HEK293 (cell line): ENCODE data around the gene RGSL1.

Experiments used
- CTCF ChIA-PET: fragments of 350-600 bp; formaldehyde crosslinking; extraction: SDS; loops from one replicate; lab custom pipeline; 2021; ENCODE audit warnings: antibody characterized with exemption; lab: Yijun Ruan, JAX
- POLR2A ChIA-PET: fragments of 300-600 bp; formaldehyde crosslinking; extraction: SDS; loops from one replicate; lab custom pipeline; 2020; ENCODE audit warnings: antibody characterized with exemption, inconsistent platforms; lab: Yijun Ruan, JAX
- H3K27ac ChIP-seq: fragments of 200-500 bp; sonication (Bioruptor generic); 2 replicates; pipeline ENCODE4 v1.5.1; 2014; ENCODE audit warnings: low read depth, low read length, control low read depth, inconsistent platforms; ENCODE audit errors: extremely low read depth
- H3K36me3 ChIP-seq, 2 experiments: fragments of 200-500 bp in 1 of 2; sonication (Bioruptor generic) in 1 of 2; 1 replicate in 1 of 2; 2 replicates in 1 of 2; pipeline ENCODE4 v1.5.1; 2014 to 2017; ENCODE audit warnings: inconsistent platforms in 2 of 2, low read length in 2 of 2; ENCODE audit not compliant: control insufficient read depth in 2 of 2, insufficient read depth in 1 of 2
- H3K4me1 ChIP-seq: fragments of 200-500 bp; sonication (Bioruptor generic); 2 replicates; pipeline ENCODE4 v1.5.1; 2014; ENCODE audit warnings: mild to moderate bottlenecking, low read length, inconsistent platforms; ENCODE audit not compliant: control insufficient read depth, insufficient read depth
- H3K4me3 ChIP-seq: 2 replicates; pipeline ENCODE4 v1.5.1; 2011; ENCODE audit warnings: low read depth, mild to moderate bottlenecking, control low read depth, low read length, moderate library complexity
- H3K9me3 ChIP-seq: fragments of 200-500 bp; sonication (Bioruptor generic); 2 replicates; pipeline ENCODE4 v1.5.1; 2014; ENCODE audit warnings: low read depth, low read length, inconsistent platforms; ENCODE audit not compliant: control insufficient read depth, insufficient read depth
- HOXC10 ChIP-seq: sonication (generic); formaldehyde crosslinking; IDR thresholded peaks from 2 replicates; pipeline ENCODE4 v1.8.1; 2023; ENCODE audit warnings: mild to moderate bottlenecking, missing genetic modification reagents
- KLF9 ChIP-seq: fragments of 450-650 bp; formaldehyde crosslinking; IDR thresholded peaks from 2 replicates; pipeline ENCODE4 v1.5.1; 2016; ENCODE audit warnings: missing biosample characterization, missing genetic modification characterization, low read depth
- MYNN ChIP-seq: fragments of 450-650 bp; formaldehyde crosslinking; IDR thresholded peaks from 2 replicates; pipeline ENCODE4 v1.5.1; 2016; ENCODE audit warnings: missing biosample characterization, missing genetic modification characterization, borderline replicate concordance
- PRDM4 ChIP-seq: fragments of 450-650 bp; formaldehyde crosslinking; IDR thresholded peaks from 2 replicates; pipeline ENCODE4 v1.5.1; 2017; ENCODE audit warnings: missing biosample characterization, missing genetic modification characterization
- RBAK ChIP-seq: fragments of 450-650 bp; formaldehyde crosslinking; IDR thresholded peaks from 2 replicates; pipeline ENCODE4 v1.5.1; 2016; ENCODE audit warnings: missing biosample characterization, missing genetic modification characterization
- REST ChIP-seq: fragments of 450-650 bp; formaldehyde crosslinking; IDR thresholded peaks from 2 replicates; pipeline ENCODE4 v1.5.1; 2016; ENCODE audit warnings: missing biosample characterization, missing genetic modification characterization
- SALL2 ChIP-seq: fragments of 450-650 bp; formaldehyde crosslinking; IDR thresholded peaks from 2 replicates; pipeline ENCODE4 v1.5.0; 2017; ENCODE audit warnings: missing biosample characterization, mild to moderate bottlenecking, missing genetic modification characterization, borderline replicate concordance
- SP2 ChIP-seq: fragments of 450-650 bp; formaldehyde crosslinking; IDR thresholded peaks from 2 replicates; pipeline ENCODE4 v1.5.1; 2016; ENCODE audit warnings: missing biosample characterization, missing genetic modification characterization
- ZBTB48 ChIP-seq: fragments of 450-650 bp; formaldehyde crosslinking; IDR thresholded peaks from 2 replicates; pipeline ENCODE4 v1.5.1; 2016; ENCODE audit warnings: missing biosample characterization, missing genetic modification characterization
- ZBTB8A ChIP-seq: fragments of 450-650 bp; formaldehyde crosslinking; IDR thresholded peaks from 2 replicates; pipeline ENCODE4 v1.5.1; 2016; ENCODE audit warnings: missing biosample characterization, missing genetic modification characterization
- ZEB2 ChIP-seq: fragments of 450-650 bp; formaldehyde crosslinking; IDR thresholded peaks from 2 replicates; pipeline ENCODE4 v1.5.1; 2016; ENCODE audit warnings: missing biosample characterization, missing genetic modification characterization
- ZNF114 ChIP-seq: fragments of 450-650 bp; formaldehyde crosslinking; IDR thresholded peaks from 2 replicates; pipeline ENCODE4 v1.5.0; 2017; ENCODE audit warnings: missing biosample characterization, missing genetic modification characterization
- ZNF148 ChIP-seq: fragments of 450-650 bp; formaldehyde crosslinking; IDR thresholded peaks from 2 replicates; pipeline ENCODE4 v1.5.0; 2017; ENCODE audit warnings: missing biosample characterization, missing genetic modification characterization, borderline replicate concordance
- ZNF292 ChIP-seq: fragments of 450-650 bp; formaldehyde crosslinking; IDR thresholded peaks from 2 replicates; pipeline ENCODE4 v1.5.1; 2016; ENCODE audit warnings: low read depth, missing biosample characterization, missing genetic modification characterization, borderline replicate concordance
- ZNF311 ChIP-seq: fragments of 450-650 bp; formaldehyde crosslinking; IDR thresholded peaks from 2 replicates; pipeline ENCODE4 v1.5.1; 2017; ENCODE audit warnings: missing biosample characterization, missing genetic modification characterization, borderline replicate concordance
- ZNF449 ChIP-seq: fragments of 450-650 bp; formaldehyde crosslinking; IDR thresholded peaks from 2 replicates; pipeline ENCODE4 v1.5.1; 2017; ENCODE audit warnings: missing biosample characterization, mild to moderate bottlenecking, missing genetic modification characterization, moderate library complexity
- ZNF501 ChIP-seq: fragments of 450-650 bp; formaldehyde crosslinking; IDR thresholded peaks from 2 replicates; pipeline ENCODE4 v1.5.1; 2016; ENCODE audit warnings: missing biosample characterization, missing genetic modification characterization
- ZNF521 ChIP-seq: fragments of 450-650 bp; formaldehyde crosslinking; IDR thresholded peaks from 2 replicates; pipeline ENCODE4 v1.5.1; 2017; ENCODE audit warnings: missing biosample characterization, mild to moderate bottlenecking, missing genetic modification characterization
- ZNF558 ChIP-seq: fragments of 450-650 bp; formaldehyde crosslinking; IDR thresholded peaks from 2 replicates; pipeline ENCODE4 v1.5.1; 2016; ENCODE audit warnings: missing biosample characterization, missing genetic modification characterization
- ZNF585B ChIP-seq: fragments of 450-650 bp; formaldehyde crosslinking; IDR thresholded peaks from 2 replicates; pipeline ENCODE4 v1.5.1; 2016; ENCODE audit warnings: missing biosample characterization, missing genetic modification characterization
- ZNF596 ChIP-seq: fragments of 450-650 bp; IDR thresholded peaks from 2 replicates; pipeline ENCODE4 v1.5.0; 2018; ENCODE audit warnings: missing biosample characterization, mild to moderate bottlenecking, missing genetic modification characterization, moderate library complexity
- ZNF623 ChIP-seq: fragments of 450-650 bp; formaldehyde crosslinking; IDR thresholded peaks from 2 replicates; pipeline ENCODE4 v1.5.1; 2016; ENCODE audit warnings: missing biosample characterization, missing genetic modification characterization
- ZNF658 ChIP-seq: fragments of 450-650 bp; formaldehyde crosslinking; IDR thresholded peaks from 2 replicates; pipeline ENCODE4; 2016; ENCODE audit warnings: missing biosample characterization, missing genetic modification characterization
- ZNF677 ChIP-seq: fragments of 450-650 bp; IDR thresholded peaks from 2 replicates; pipeline ENCODE4 v1.5.0; 2018; ENCODE audit warnings: missing biosample characterization, mild to moderate bottlenecking, missing genetic modification characterization, moderate library complexity
- ZNF704 ChIP-seq: fragments of 450-650 bp; formaldehyde crosslinking; IDR thresholded peaks from 2 replicates; pipeline ENCODE4 v1.5.1; 2016; ENCODE audit warnings: missing biosample characterization, missing genetic modification characterization
- ZNF747 ChIP-seq: fragments of 450-650 bp; formaldehyde crosslinking; IDR thresholded peaks from 2 replicates; pipeline ENCODE4 v1.5.1; 2016; ENCODE audit warnings: missing biosample characterization, missing genetic modification characterization

Gene RGSL1

GRCh38 chr1:182447660-182448059, 2.3 kb upstream of the RGSL1 start:
- POLR2A ChIA-PET, result interaction anchor here (0.8 kb wide), 1 partner anchor 335 kb away, joined by 3 read pairs; no protein-coding TSS in a partner anchor
- CTCF ChIA-PET, result interaction anchor here (0.6 to 1.6 kb wide), 5 partner anchors 124 to 363 kb away, joined by 3 to 9 read pairs (median 6); no protein-coding TSS in a partner anchor
- no peak for TF ChIP-seq ZNF114 (tag by site-specific recombination)
- TF ChIP-seq ZNF501 (tag by site-specific recombination), result no peak
- no peak for TF ChIP-seq ZBTB8A (tag by site-specific recombination)
- TF ChIP-seq ZNF449 (tag by site-specific recombination), result no peak
- TF ChIP-seq ZBTB48 (tag by site-specific recombination), result no peak
- no peak for TF ChIP-seq PRDM4
- no peak for TF ChIP-seq ZNF704
- no peak for TF ChIP-seq ZEB2 (tag by site-specific recombination)
- TF ChIP-seq ZNF658 (tag by site-specific recombination), result no peak
- no peak for TF ChIP-seq REST
- TF ChIP-seq ZNF677, result no peak
- no peak for TF ChIP-seq ZNF521 (tag by site-specific recombination)
- no peak for TF ChIP-seq ZNF596 (tag by site-specific recombination)
- TF ChIP-seq HOXC10 (CRISPR knock-in tag), result no peak
- TF ChIP-seq ZNF292, result no peak
- H3K36me3 ChIP-seq, result no peaks in the 10 kb centered on the region
- no peak overlapping the region for H3K27ac ChIP-seq
- no peaks in the 10 kb centered on the region for H3K9me3 ChIP-seq
- H3K4me1 ChIP-seq, result no peaks in the 10 kb centered on the region
- H3K4me3 ChIP-seq, result no peak overlapping the region

GRCh38 chr1:182453631-182454030, 3.7 kb downstream of the RGSL1 start:
- H3K9me3 ChIP-seq, result no peaks in the 10 kb centered on the region
- no peaks in the 10 kb centered on the region for H3K36me3 ChIP-seq
- ChIA-PET POLR2A (no interaction called here), CTCF (no interaction called here)
- no peak overlapping the region for H3K27ac ChIP-seq
- no peaks in the 10 kb centered on the region for H3K4me1 ChIP-seq
- H3K4me3 ChIP-seq, result no peak overlapping the region
- TF ChIP-seq ZNF558 (tag by site-specific recombination) (no peak), ZNF292 (no peak), KLF9 (tag by site-specific recombination) (no peak), ZNF623 (tag by site-specific recombination) (no peak), ZNF585B (tag by site-specific recombination) (no peak), MYNN (no peak), SP2 (tag by site-specific recombination) (no peak), RBAK (tag by site-specific recombination) (no peak), ZNF148 (tag by site-specific recombination) (no peak), ZNF311 (tag by site-specific recombination) (no peak), ZNF658 (tag by site-specific recombination) (no peak), SALL2 (no peak), ZNF747 (tag by site-specific recombination) (no peak)
